Esophagus squamous epithelium (tissue), 5 donors: ENCODE results near the gene DUOXA1. TPM values are rescaled to one million over a fixed set of nuclear protein-coding genes. Genes with fewer than 3 reads are reported as not detected.
"Not testable (repeated sequence)": the region's sequence is repeated elsewhere in the genome, so short reads cannot be mapped to it uniquely, and the experiment has no call there.

Source experiments
- DNase-seq: peaks from one replicate; lab custom pipeline; 2025; lab: John Stamatoyannopoulos, UW
- H3K27ac ChIP-seq, 4 donors: fragments of 200-600 bp; sonication (generic); one replicate each; pipeline ENCODE4 v1.5.1; 2016 to 2019; ENCODE audit warnings: mild to moderate bottlenecking in 1 of 4
- H3K27me3 ChIP-seq, 4 donors: fragments of 200-600 bp; sonication (generic); 1 replicate in 3 of 4; 2 replicates in 1 of 4; pipeline versions ENCODE4 v1.5.1 to v1.6.0; 2017 to 2021; ENCODE audit warnings: antibody characterized with exemption in 1 of 4
- H3K36me3 ChIP-seq, 3 donors: fragments of 200-600 bp; sonication (generic); one replicate each; pipeline ENCODE4 v1.5.1; 2016 to 2019
- H3K4me1 ChIP-seq, 3 donors: fragments of 200-600 bp; sonication (generic); one replicate each; pipeline ENCODE4 v1.5.1; 2017 to 2019
- H3K4me3 ChIP-seq, 4 donors: fragments of 200-600 bp; sonication (generic); 1 replicate in 3 of 4; 2 replicates in 1 of 4; pipeline ENCODE4 v1.5.1; 2016 to 2019; ENCODE audit warnings: mild to moderate bottlenecking in 2 of 4, moderate library complexity in 1 of 4
- H3K9me3 ChIP-seq, 3 donors: fragments of 200-600 bp; sonication (generic); one replicate each; pipeline ENCODE4 v1.5.1; 2016 to 2019
- POLR2A ChIP-seq, 4 donors: fragments of 450-650 bp; IDR thresholded peaks; one replicate each; pipeline ENCODE4 v1.6.1; 2017; ENCODE audit warnings: antibody characterized with exemption in 4 of 4, mild to moderate bottlenecking in 4 of 4, moderate library complexity in 3 of 4
- WGBS, 2 donors: methylation state at CpG; one replicate each; pipeline ENCODE4 v1.1.5; 2018; 5-methylcytosine and 5-hydroxymethylcytosine counted together
- intact Hi-C: fragments of 100-400 bp; cut with DNase I; formaldehyde crosslinking; loops from one replicate; pipeline ENCODE4 v1.15.0; 2022
- total RNA-seq, 4 donors: library from RNA; depleted of rRNA; stranded (reverse); fragments of >200 nt; gene quantifications; one replicate each; pipeline ENCODE4 v1.1.0, GENCODE V29; 2016
- TF ChIP-seq, protein P1 (sequence below), 6 experiments: fragments of 450-650 bp in 4 of 6; fragments of 200-600 bp in 2 of 6; sonication (generic) in 2 of 6; IDR thresholded peaks; one replicate each; pipeline ENCODE4 v1.5.1; 2016 to 2019; ENCODE audit warnings: antibody characterized with exemption in 6 of 6, mild to moderate bottlenecking in 4 of 6, moderate library complexity in 4 of 6
- donor health status: DM: yes; HTN: yes; CAD: no.

The DUOXA1 gene
- total RNA-seq, 4 donors from 2014 or later = 64.0 to 202 (median 134) TPM

DNA sequence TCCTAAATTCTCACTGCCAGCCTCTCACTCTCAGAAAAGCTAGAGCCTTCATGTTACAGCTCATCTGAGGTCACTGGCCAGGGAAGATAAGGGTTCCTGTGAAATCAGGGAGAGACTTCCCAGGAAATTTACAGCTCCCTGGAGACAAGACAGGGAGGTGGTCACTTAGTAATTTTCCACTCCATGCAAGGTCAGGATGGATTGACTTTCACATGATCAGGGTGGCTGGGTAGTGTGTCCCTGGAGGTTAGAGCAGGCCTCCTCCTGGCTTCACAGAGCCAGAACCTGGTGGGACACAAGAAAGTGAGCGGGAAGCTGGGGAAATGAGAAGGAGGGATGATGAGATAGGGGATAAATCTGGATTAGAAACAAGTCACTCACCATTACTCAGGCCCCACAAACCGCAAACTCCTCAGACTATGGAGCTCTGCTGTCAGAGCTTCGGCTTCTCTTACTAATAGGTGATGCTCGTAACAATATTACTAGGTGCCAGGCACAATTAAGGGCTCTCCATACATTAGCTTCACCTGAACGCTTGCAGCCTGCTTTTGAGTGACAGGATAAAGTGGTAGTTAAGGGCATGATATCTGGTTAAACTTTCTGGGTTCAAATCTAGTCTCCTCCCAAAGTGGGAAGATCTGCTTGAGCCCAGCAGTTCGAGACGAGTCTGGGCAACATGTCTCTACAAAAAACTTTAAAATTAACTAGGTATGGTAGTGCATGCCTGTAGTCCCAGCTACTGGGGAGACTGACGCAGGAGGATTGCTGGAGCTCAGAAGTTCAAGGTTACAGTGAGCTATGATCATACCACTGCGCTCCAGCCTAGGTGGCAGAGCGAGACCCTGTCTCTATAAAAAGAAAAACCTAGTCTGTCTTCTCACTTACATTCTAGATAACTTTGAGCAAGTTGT, 40.6 kb downstream of the DUOXA1 start:
- 83 to 87% methylated on average over 10 of the region's 10 CpGs for WGBS, 2 donors
- Histone ChIP-seq H3K36me3 (no peaks in the 10 kb centered on the region), H3K4me3 (no peak overlapping the region), H3K27me3 (peaks cover 0 to 49% (median 0%) of the 10 kb centered on the region in 4 donors), H3K9me3 (no peaks in the 10 kb centered on the region), H3K4me1 (no peaks in the 10 kb centered on the region), H3K27ac (no peak overlapping the region)
- no peak for TF ChIP-seq POLR2A (IDR thresholded peaks at IDR 0.05)
- TF ChIP-seq, protein P1, sequence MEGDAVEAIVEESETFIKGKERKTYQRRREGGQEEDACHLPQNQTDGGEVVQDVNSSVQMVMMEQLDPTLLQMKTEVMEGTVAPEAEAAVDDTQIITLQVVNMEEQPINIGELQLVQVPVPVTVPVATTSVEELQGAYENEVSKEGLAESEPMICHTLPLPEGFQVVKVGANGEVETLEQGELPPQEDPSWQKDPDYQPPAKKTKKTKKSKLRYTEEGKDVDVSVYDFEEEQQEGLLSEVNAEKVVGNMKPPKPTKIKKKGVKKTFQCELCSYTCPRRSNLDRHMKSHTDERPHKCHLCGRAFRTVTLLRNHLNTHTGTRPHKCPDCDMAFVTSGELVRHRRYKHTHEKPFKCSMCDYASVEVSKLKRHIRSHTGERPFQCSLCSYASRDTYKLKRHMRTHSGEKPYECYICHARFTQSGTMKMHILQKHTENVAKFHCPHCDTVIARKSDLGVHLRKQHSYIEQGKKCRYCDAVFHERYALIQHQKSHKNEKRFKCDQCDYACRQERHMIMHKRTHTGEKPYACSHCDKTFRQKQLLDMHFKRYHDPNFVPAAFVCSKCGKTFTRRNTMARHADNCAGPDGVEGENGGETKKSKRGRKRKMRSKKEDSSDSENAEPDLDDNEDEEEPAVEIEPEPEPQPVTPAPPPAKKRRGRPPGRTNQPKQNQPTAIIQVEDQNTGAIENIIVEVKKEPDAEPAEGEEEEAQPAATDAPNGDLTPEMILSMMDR (IDR thresholded peaks at IDR 0.05) = no peak
- intact Hi-C loops = no loop called here
- no peak for DNase-seq

GRCh38 chr15:45087513-45087912, 42.2 kb downstream of the DUOXA1 start:
- H3K4me1 ChIP-seq = no peaks in the 10 kb centered on the region
- TF ChIP-seq POLR2A (IDR thresholded peaks at IDR 0.05) = no peak
- TF ChIP-seq, protein P1 (IDR thresholded peaks at IDR 0.05) = no peak
- no peak overlapping the region for H3K4me3 ChIP-seq
- H3K27ac ChIP-seq = no peak overlapping the region
- no peak for DNase-seq
- no peaks in the 10 kb centered on the region for H3K9me3 ChIP-seq
- peaks cover 0 to 56% (median 0%) of the 10 kb centered on the region in 4 donors for H3K27me3 ChIP-seq
- 62 to 64% methylated on average over 1 of the region's 1 CpG for WGBS, 2 donors
- H3K36me3 ChIP-seq = no peaks in the 10 kb centered on the region
- intact Hi-C loops = no loop called here

GRCh38 chr15:45084163-45084562, 45.5 kb downstream of the DUOXA1 start:
- intact Hi-C loops = no loop called here
- no peak for DNase-seq
- peaks cover 0 to 44% (median 0%) of the 10 kb centered on the region in 4 donors for H3K27me3 ChIP-seq
- 46 to 59% methylated on average over 3 of the region's 3 CpGs for WGBS, 2 donors
- peaks cover 0 to 5% (median 0%) of the 10 kb centered on the region in 3 donors for H3K4me1 ChIP-seq
- H3K4me3 ChIP-seq = no peak overlapping the region
- no peaks in the 10 kb centered on the region for H3K36me3 ChIP-seq
- no peak overlapping the region for H3K27ac ChIP-seq
- TF ChIP-seq POLR2A (IDR thresholded peaks at IDR 0.05) = no peak
- TF ChIP-seq, protein P1 (IDR thresholded peaks at IDR 0.05) = no peak
- no peaks in the 10 kb centered on the region for H3K9me3 ChIP-seq

DNA sequence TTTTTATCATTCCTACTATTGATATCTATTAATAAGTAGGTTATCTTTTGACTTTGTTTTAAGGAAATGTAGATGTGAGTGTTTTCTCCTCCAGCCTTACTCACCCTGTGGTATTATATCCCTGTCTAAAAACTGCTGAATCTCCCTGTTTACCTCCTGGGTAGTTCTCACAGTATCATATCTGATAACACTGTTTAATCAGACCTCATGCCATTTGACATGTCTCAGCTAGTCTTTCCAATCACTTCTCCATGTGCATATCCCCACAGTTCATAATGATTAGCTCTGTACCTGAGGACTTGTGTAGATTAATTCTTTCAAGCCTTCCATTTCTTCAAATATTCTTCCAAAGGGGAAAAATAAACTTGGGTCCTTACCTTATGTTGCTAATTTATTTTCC, 46.5 kb downstream of the DUOXA1 start:
- Histone ChIP-seq H3K9me3 (no peaks in the 10 kb centered on the region), H3K4me1 (peaks cover 0 to 5% (median 0%) of the 10 kb centered on the region in 3 donors), H3K27ac (no peak overlapping the region), H3K27me3 (peaks cover 0 to 37% (median 0%) of the 10 kb centered on the region in 4 donors), H3K4me3 (no peak overlapping the region), H3K36me3 (no peaks in the 10 kb centered on the region)
- TF ChIP-seq, protein P1 (IDR thresholded peaks at IDR 0.05) = no peak
- no peak for TF ChIP-seq POLR2A (IDR thresholded peaks at IDR 0.05)
- intact Hi-C loops = no loop called here
- DNase-seq = no peak

DNA sequence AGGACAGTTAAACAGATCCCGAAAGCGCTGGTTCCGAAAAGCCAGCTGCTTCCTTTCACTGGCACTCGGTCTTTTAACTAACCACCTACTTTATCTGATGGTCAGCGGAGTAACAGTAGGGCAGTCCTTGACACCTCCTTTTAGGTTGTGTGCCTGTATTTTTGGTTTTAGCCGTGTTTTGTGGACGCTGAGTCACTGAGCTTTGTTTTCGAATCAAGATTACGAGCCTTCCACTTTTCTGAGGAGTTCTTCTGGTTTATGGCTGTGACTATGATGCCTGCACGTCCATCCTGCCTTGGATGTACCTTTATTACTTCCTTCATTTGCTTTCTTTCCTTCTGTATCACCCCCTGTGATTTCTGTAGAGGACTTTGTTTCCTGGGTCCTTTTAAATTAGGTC, 47.3 kb downstream of the DUOXA1 start:
- intact Hi-C loops, H3K27ac ChIP-seq, H3K9me3 ChIP-seq, H3K4me1 ChIP-seq, H3K4me3 ChIP-seq, DNase-seq, H3K36me3 ChIP-seq: not testable (repeated sequence)
- 70 to 76% methylated on average over 5 to 6 of the region's 10 CpGs for WGBS, 2 donors
- peaks cover 0 to 30% (median 0%) of the 10 kb centered on the region in 4 donors for H3K27me3 ChIP-seq

DNA sequence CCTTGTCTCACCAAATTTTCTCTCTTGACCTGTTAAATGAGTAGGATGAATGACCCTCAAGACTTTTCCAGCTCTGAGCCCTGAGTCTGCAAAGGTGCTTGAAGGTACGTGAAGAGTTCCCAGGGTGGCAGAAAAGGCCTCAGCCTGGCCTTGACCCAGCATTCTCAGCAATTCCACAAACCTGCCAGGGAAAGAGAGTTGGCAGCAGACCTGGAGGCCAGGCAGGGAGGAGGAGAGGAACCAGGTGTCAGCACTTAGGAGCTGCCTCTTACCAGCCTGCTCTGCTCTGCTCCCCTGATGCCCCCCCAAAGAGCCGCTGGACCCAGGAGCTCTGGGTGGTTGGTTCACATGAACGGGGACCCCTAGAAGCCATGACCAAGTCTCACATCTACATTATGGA, 49.1 kb downstream of the DUOXA1 start:
- no CpG with 5 or more reads among the region's 3 CpGs for WGBS, 2 donors
- intact Hi-C loops, H3K9me3 ChIP-seq, H3K36me3 ChIP-seq, H3K4me3 ChIP-seq, H3K27ac ChIP-seq, H3K4me1 ChIP-seq, DNase-seq: not testable (repeated sequence)
- H3K27me3 ChIP-seq = peaks cover 0 to 14% (median 0%) of the 10 kb centered on the region in 4 donors

DNA sequence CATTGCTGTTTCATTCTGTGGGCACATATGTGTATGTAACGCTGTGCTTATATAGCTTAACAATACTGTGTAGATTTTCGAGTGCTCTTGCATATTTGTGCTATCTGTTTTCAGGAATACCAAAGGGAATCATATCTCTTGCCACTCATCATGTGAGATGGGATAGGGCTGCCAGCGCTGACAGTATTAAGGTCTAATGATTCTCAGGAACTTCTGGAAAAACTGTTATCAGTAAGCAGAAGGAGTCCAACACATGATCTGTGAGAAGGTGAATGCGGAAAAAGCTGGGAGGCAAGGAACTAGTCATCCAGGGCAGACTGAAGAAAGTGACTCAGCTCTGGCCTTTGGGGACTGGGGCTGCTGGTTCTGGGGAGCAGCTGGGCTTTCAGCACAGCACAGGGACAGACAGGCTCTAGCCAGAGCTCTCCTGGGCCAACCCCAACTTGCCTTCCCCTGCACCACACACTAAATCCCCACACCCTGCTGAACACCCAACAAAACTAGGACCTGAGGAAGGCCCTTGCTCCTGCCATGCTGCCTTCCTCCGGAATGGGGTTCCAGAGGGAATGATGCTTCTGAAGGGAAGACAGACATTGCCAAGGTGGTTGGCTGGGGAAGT, 49.9 kb downstream of the DUOXA1 start:
- H3K4me1 ChIP-seq, DNase-seq, H3K4me3 ChIP-seq, H3K36me3 ChIP-seq, H3K9me3 ChIP-seq, H3K27ac ChIP-seq, intact Hi-C loops: not testable (repeated sequence)
- peaks cover 0 to 13% (median 0%) of the 10 kb centered on the region in 4 donors for H3K27me3 ChIP-seq
- 86% methylated on average over 3 of the region's 5 CpGs; no CpG with 5 or more reads in 1 of the 2 donors for WGBS, 2 donors

- whole genome bisulfite sequencing, 2 donors = 66 to 79% methylated on average over 4 to 5 of the region's 5 CpGs
- H3K4me1 ChIP-seq, H3K27me3 ChIP-seq, H3K4me3 ChIP-seq, intact Hi-C loops, H3K9me3 ChIP-seq, H3K27ac ChIP-seq, DNase-seq, H3K36me3 ChIP-seq: not testable (repeated sequence)
Observed at GRCh38 chr15:45079201-45079600, 50.5 kb downstream of the DUOXA1 start.
